ENCODE data around the gene PRICKLE3.

DNA sequence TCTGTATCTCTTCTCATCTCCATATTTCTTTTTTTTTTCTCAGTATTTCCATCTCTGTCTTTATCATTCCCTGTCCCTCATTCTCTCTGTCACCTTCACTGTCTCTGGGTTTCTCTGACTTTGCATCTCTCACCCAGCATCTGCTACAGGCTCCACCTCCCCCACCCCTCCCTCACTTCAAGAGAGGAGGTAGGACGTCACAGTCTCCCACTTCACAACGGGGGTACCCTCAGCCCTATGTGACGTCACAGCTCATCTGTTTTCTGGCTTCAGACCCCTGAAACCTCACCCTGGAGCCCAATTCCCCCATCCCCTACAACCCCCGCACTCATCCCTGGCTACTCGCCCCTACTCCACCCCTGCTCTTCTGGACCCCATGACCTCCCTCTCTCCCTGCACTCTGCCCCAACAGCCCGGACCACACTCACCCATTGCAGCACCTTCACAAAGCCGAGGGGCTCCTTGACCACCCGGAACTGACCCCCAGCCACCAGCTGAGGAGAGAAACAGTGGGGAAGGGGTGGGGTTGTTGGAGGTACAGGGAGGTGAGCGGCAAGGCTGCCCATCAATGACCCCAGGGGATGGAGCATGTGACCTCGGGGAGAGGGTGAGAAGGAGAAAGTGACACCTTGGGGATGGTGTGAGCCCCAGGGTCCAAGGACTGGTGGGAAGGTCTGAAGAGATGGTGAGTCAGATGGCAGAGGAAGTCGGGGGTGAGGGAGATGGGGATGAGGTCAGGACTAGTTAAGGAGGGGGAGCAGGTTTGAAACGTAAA, 12.6 kb upstream of the PRICKLE3 start:
- no peak for TF ChIP-seq GATA3 (IDR thresholded peaks at IDR 0.05; ENCODE audit: low read depth, low read length)
- no peak for TF ChIP-seq GATA2 (IDR thresholded peaks at IDR 0.05; ENCODE audit: low read depth, low read length)

Data from SH-SY5Y (cell line).